Vagina (tissue), 2 donors: ENCODE data around the gene TOGARAM1.

Experiments
- POLR2AphosphoS5 ChIP-seq, 2 donors: sonication (generic); formaldehyde crosslinking; IDR thresholded peaks; one replicate each; pipeline ENCODE4 v1.9.0; 2017; ENCODE audit warnings: antibody characterized with exemption in 2 of 2, mild to moderate bottlenecking in 2 of 2, low read depth in 1 of 2; ENCODE audit not compliant: insufficient read depth in 1 of 2
- TF ChIP-seq, protein P1 (sequence below), 3 experiments: fragments of 450-650 bp in 2 of 3; fragments of 200-600 bp in 1 of 3; sonication (generic) in 1 of 3; IDR thresholded peaks; one replicate each; pipeline ENCODE4 v1.5.1; 2017 to 2019; ENCODE audit warnings: antibody characterized with exemption in 3 of 3, mild to moderate bottlenecking in 2 of 3, moderate library complexity in 2 of 3

DNA sequence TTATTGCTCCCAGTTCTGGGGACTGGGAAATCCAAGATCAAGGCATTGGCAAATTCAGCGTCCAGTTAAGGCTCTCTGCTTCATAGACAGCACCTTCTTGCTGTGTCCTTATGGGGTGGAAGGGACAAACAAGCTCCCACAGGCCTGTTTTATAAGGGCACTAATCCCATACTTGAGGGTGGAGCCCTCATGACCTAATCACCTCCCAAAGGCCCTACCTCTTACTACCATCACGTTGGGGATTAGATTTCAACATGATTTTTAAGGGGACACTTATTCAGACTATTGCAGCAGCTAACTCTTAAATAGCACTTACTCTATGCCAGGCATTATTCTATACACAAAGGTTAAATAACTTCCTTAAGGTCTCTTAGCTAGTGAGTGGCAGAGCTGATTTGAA lies 17.3 kb downstream of the TOGARAM1 start:
- TF ChIP-seq, protein P1, sequence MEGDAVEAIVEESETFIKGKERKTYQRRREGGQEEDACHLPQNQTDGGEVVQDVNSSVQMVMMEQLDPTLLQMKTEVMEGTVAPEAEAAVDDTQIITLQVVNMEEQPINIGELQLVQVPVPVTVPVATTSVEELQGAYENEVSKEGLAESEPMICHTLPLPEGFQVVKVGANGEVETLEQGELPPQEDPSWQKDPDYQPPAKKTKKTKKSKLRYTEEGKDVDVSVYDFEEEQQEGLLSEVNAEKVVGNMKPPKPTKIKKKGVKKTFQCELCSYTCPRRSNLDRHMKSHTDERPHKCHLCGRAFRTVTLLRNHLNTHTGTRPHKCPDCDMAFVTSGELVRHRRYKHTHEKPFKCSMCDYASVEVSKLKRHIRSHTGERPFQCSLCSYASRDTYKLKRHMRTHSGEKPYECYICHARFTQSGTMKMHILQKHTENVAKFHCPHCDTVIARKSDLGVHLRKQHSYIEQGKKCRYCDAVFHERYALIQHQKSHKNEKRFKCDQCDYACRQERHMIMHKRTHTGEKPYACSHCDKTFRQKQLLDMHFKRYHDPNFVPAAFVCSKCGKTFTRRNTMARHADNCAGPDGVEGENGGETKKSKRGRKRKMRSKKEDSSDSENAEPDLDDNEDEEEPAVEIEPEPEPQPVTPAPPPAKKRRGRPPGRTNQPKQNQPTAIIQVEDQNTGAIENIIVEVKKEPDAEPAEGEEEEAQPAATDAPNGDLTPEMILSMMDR (IDR thresholded peaks at IDR 0.05), result no peak
- no peak for TF ChIP-seq POLR2AphosphoS5 (IDR thresholded peaks at IDR 0.05; ENCODE audit: insufficient read depth in 1 of 2, low read depth in 1 of 2)
